ENCODE results near the gene TMEM190. TPM values are rescaled to one million over a fixed set of nuclear protein-coding genes. Genes with fewer than 3 reads are reported as not detected.

Gene TMEM190
- total and polyA plus RNA-seq, 9 of the 15 experiments (the other 6 are each of a cell fraction or from before 2014, with no cell fraction given), result not detected

GRCh38 chr19:55384131-55384919 is 7.7 kb downstream of the TMEM190 start, which contains the start of gene TMEM238 (continued):
- TF ChIP-seq THAP12 (CRISPR knock-in tag; IDR thresholded peaks at IDR 0.05) (0 out of 2 replicates have a peak, but pooled peaks have one; percentile 3), FOXA3 (CRISPR knock-in tag; conservative IDR thresholded peaks at IDR 0.05 in 1 of 2, IDR thresholded peaks at IDR 0.05 in 1 of 2) (no peak), KDM5B (IDR thresholded peaks at IDR 0.05; ENCODE audit: insufficient replicate concordance, low read depth, low read length) (peak; percentile 26), PTBP1 (IDR thresholded peaks at IDR 0.05; ENCODE audit: low read depth, low read length) (no peak), ZNF589 (CRISPR knock-in tag; IDR thresholded peaks at IDR 0.05; ENCODE audit: low read depth) (peak; percentile 59; the same call in 1 of the 2 replicates), TEAD1 (CRISPR knock-in tag; IDR thresholded peaks at IDR 0.05) (0 out of 4 replicates have a peak, but pooled peaks of 1 of the 2 experiments have one; percentile 27), PREB (CRISPR knock-in tag; IDR thresholded peaks at IDR 0.05) (0 out of 2 replicates have a peak, but pooled peaks have one; percentile 20), ZNF140 (CRISPR knock-in tag; IDR thresholded peaks at IDR 0.05) (no peak), CTBP1 (IDR thresholded peaks at IDR 0.05; ENCODE audit: borderline replicate concordance) (0 out of 2 replicates have a peak, but pooled peaks have one; percentile 25), ZFX (CRISPR knock-in tag; IDR thresholded peaks at IDR 0.05) (peak; percentile 71), POLR2A (conservative IDR thresholded peaks at IDR 0.05) (0 out of 2 replicates have a peak, but pooled peaks have one; percentile 35), CBX1 (IDR thresholded peaks at IDR 0.05; ENCODE audit: low read depth) (no peak), NR2C2 (CRISPR knock-in tag; IDR thresholded peaks at IDR 0.05) (no peak), NR2C2 (tag; IDR thresholded peaks at IDR 0.05) (peak; percentile 47), TAF15 (IDR thresholded peaks at IDR 0.05; ENCODE audit: low read depth, low read length) (no peak), THRAP3 (IDR thresholded peaks at IDR 0.05; ENCODE audit: borderline replicate concordance) (no peak), HOXB6 (CRISPR knock-in tag; IDR thresholded peaks at IDR 0.05; ENCODE audit: borderline replicate concordance) (no peak), CUX1 (CRISPR knock-in tag; IDR thresholded peaks at IDR 0.05) (peak; percentile 39; the same call in 1 of the 2 replicates), CREM (IDR thresholded peaks at IDR 0.05; ENCODE audit: low read depth) (0 out of 2 replicates have a peak, but pooled peaks have one; percentile 3)

All from K562 (cell line).